NCI-H748 (cell line): ENCODE data around the gene PDK1.

Source experiments
- DNase-seq: peaks from one replicate; lab custom pipeline; 2025; ENCODE audit not compliant: unreplicated experiment; lab: John Stamatoyannopoulos, UW

PDK1 gene

GRCh38 chr2:172596776-172597175, 40.9 kb downstream of the PDK1 start:
- no peak for DNase-seq

GRCh38 chr2:172597176-172597842, 41.4 kb downstream of the PDK1 start:
- no peak for DNase-seq

- DNase-seq: no peak
Observed at GRCh38 chr2:172599947-172600346, 44.1 kb downstream of the PDK1 start.

- DNase-seq: no peak
Observed at GRCh38 chr2:172600557-172601008, 44.7 kb downstream of the PDK1 start.

GRCh38 chr2:172606285-172606684, 50.4 kb downstream of the PDK1 start:
- DNase-seq: no peak

GRCh38 chr2:172607379-172607928, 51.6 kb downstream of the PDK1 start:
- DNase-seq: no peak

GRCh38 chr2:172609488-172609887, 53.6 kb downstream of the PDK1 start:
- DNase-seq: peak; percentile 54

- peak; percentile 45 for DNase-seq
Observed at GRCh38 chr2:172612051-172612450, 56.2 kb downstream of the PDK1 start.

- DNase-seq: no peak
Observed at GRCh38 chr2:172613040-172613439, 57.1 kb downstream of the PDK1 start.

- DNase-seq: no peak
Observed at GRCh38 chr2:172613615-172614231, 57.8 kb downstream of the PDK1 start.

GRCh38 chr2:172614932-172615331, 59.0 kb downstream of the PDK1 start:
- DNase-seq: no peak

GRCh38 chr2:172615727-172616261, 59.9 kb downstream of the PDK1 start:
- DNase-seq: no peak

GRCh38 chr2:172617115-172617514, 61.2 kb downstream of the PDK1 start:
- no peak for DNase-seq

GRCh38 chr2:172623249-172623965, 67.5 kb downstream of the PDK1 start:
- no peak for DNase-seq

GRCh38 chr2:172624996-172625395, 69.1 kb downstream of the PDK1 start:
- DNase-seq: no peak

- no peak for DNase-seq
Observed at GRCh38 chr2:172627181-172627580, 71.3 kb downstream of the PDK1 start.

GRCh38 chr2:172628085-172628484, 72.2 kb downstream of the PDK1 start:
- peak; percentile 18 for DNase-seq

- DNase-seq: no peak
Observed at GRCh38 chr2:172629586-172629985, 73.7 kb downstream of the PDK1 start.

GRCh38 chr2:172630181-172630580, 74.3 kb downstream of the PDK1 start:
- no peak for DNase-seq

- DNase-seq: no peak
Observed at GRCh38 chr2:172634477-172634876, 78.6 kb downstream of the PDK1 start.

GRCh38 chr2:172635548-172635947, 79.7 kb downstream of the PDK1 start:
- no peak for DNase-seq

- DNase-seq: no peak
Observed at GRCh38 chr2:172639256-172639655, 83.4 kb downstream of the PDK1 start.
